ENCODE data around the gene HSCB.

The HSCB gene

DNA sequence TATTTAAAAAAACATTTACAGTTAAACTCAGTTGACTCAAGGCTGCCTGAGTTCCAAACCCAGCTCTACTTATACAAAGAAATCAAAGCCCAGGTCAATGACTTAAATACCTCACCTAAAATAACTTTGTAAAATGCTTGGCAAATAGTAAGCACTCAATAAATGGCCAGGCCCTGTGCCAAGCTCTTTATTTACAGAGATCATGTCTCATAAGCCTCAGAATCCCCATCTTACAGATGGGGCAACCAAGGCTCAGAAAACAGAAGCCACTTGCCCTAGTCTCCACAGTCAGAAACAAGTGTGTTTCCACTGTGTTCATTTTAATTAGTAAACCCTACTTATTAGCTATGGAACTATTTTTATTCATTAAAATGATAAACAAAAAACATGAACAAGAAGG lies 31.7 kb upstream of the HSCB start:
- no peak overlapping the region for H3K27ac ChIP-seq
- H3K9ac ChIP-seq, result no peak overlapping the region
- H3K4me3 ChIP-seq (ENCODE audit: low read depth, low read length), result no peak overlapping the region
- H2AFZ ChIP-seq, result peak overlapping the region; percentile 50
- no peak for TF ChIP-seq CTCF (IDR thresholded peaks at IDR 0.05)
- H3K9me3 ChIP-seq (ENCODE audit: control insufficient read depth, low read length), result no peaks in the 10 kb centered on the region
- no peaks in the 10 kb centered on the region for H3K27me3 ChIP-seq (ENCODE audit: control insufficient read depth, insufficient read depth, low read length)
- H3K36me3 ChIP-seq (ENCODE audit: control insufficient read depth, insufficient read depth, low read length), result no peaks in the 10 kb centered on the region
- H3K79me2 ChIP-seq, result no peaks in the 10 kb centered on the region
- no peak overlapping the region for H3K4me2 ChIP-seq (ENCODE audit: low read length)
- no peaks in the 10 kb centered on the region for H3K4me1 ChIP-seq

- TF ChIP-seq CTCF (IDR thresholded peaks at IDR 0.05), result no peak
- Histone ChIP-seq H3K79me2 (no peaks in the 10 kb centered on the region), H3K4me2 (ENCODE audit: low read length) (no peak overlapping the region), H3K36me3 (ENCODE audit: control insufficient read depth, insufficient read depth, low read length) (no peaks in the 10 kb centered on the region), H3K4me1 (no peaks in the 10 kb centered on the region), H2AFZ (peak overlapping the region; percentile 50), H3K9me3 (ENCODE audit: control insufficient read depth, low read length) (no peaks in the 10 kb centered on the region), H3K4me3 (ENCODE audit: low read depth, low read length) (no peak overlapping the region), H3K27me3 (ENCODE audit: control insufficient read depth, insufficient read depth, low read length) (no peaks in the 10 kb centered on the region), H3K9ac (no peak overlapping the region), H3K27ac (no peak overlapping the region)
Measured at GRCh38 chr22:28710576-28711191, 31.2 kb upstream of the HSCB start.

- no peaks in the 10 kb centered on the region for H3K4me1 ChIP-seq
- H3K9ac ChIP-seq, result no peak overlapping the region
- H3K9me3 ChIP-seq (ENCODE audit: control insufficient read depth, low read length), result no peaks in the 10 kb centered on the region
- no peak overlapping the region for H3K4me3 ChIP-seq (ENCODE audit: low read depth, low read length)
- no peak overlapping the region for H2AFZ ChIP-seq
- no peak overlapping the region for H3K4me2 ChIP-seq (ENCODE audit: low read length)
- H3K36me3 ChIP-seq (ENCODE audit: control insufficient read depth, insufficient read depth, low read length), result no peaks in the 10 kb centered on the region
- no peaks in the 10 kb centered on the region for H3K79me2 ChIP-seq
- TF ChIP-seq CTCF (IDR thresholded peaks at IDR 0.05), result no peak
- no peaks in the 10 kb centered on the region for H3K27me3 ChIP-seq (ENCODE audit: control insufficient read depth, insufficient read depth, low read length)
- H3K27ac ChIP-seq, result no peak overlapping the region
Measured at GRCh38 chr22:28711341-28711740, 30.5 kb upstream of the HSCB start.

- Histone ChIP-seq H3K27ac (no peak overlapping the region), H3K79me2 (no peaks in the 10 kb centered on the region), H2AFZ (peak overlapping the region; percentile 10), H3K4me3 (ENCODE audit: low read depth, low read length) (no peak overlapping the region), H3K27me3 (ENCODE audit: control insufficient read depth, insufficient read depth, low read length) (no peaks in the 10 kb centered on the region), H3K36me3 (ENCODE audit: control insufficient read depth, insufficient read depth, low read length) (no peaks in the 10 kb centered on the region), H3K9me3 (ENCODE audit: control insufficient read depth, low read length) (no peaks in the 10 kb centered on the region), H3K4me2 (ENCODE audit: low read length) (no peak overlapping the region), H3K9ac (no peak overlapping the region), H3K4me1 (no peaks in the 10 kb centered on the region)
- no peak for TF ChIP-seq CTCF (IDR thresholded peaks at IDR 0.05)
Measured at GRCh38 chr22:28711820-28712777, 29.7 kb upstream of the HSCB start.

All from parathyroid adenoma (tissue), 2 donors.